GM10847 (cell line): Measurements from ENCODE around the gene SPO11.

Experiments used
- POLR2A ChIP-seq: IDR thresholded peaks from 2 replicates; pipeline ENCODE4 v1.6.1; 2011; ENCODE audit not compliant: insufficient read length; ENCODE audit errors: extremely low read depth

Gene SPO11, protein sequence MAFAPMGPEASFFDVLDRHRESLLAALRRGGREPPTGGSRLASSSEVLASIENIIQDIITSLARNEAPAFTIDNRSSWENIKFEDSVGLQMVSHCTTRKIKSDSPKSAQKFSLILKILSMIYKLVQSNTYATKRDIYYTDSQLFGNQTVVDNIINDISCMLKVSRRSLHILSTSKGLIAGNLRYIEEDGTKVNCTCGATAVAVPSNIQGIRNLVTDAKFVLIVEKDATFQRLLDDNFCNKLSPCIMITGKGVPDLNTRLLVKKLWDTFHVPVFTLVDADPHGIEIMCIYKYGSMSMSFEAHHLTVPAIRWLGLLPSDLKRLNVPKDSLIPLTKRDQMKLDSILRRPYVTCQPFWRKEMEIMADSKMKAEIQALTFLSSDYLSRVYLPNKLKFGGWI

DNA sequence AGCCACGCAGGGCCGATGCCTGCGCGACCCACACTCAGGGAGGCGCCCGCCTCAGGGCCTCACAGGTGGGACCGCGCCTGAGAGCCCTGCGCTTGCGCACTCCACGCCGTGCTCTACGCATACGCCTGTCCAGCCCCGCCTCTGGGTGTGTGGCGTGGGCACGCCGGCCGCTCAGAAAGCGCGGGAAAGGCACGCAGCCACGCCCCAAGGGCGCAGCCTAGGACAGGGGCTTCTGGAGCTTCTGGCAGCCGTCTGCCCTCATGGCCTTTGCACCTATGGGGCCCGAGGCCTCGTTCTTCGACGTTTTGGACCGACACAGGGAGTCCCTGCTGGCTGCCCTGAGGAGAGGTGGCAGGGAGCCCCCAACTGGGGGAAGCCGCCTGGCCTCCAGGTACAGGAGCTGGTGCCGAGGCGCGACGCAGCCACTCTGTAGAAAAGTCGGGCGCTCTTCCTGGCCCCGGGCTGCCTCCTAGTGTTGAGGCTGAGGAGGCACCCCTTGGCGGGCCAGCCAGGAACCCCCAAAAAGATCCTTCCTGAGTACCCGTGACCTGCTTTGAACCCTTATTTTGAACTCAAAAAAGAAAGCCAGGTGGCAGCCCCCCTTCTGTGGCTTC lies at the start of gene SPO11:
Gene SPO11, plus strand, starts transcription at position 196 of the 614 bp plus-strand sequence. Its CDS starts 65 bp downstream, at position 261.
- TF ChIP-seq POLR2A, result no peak

DNA sequence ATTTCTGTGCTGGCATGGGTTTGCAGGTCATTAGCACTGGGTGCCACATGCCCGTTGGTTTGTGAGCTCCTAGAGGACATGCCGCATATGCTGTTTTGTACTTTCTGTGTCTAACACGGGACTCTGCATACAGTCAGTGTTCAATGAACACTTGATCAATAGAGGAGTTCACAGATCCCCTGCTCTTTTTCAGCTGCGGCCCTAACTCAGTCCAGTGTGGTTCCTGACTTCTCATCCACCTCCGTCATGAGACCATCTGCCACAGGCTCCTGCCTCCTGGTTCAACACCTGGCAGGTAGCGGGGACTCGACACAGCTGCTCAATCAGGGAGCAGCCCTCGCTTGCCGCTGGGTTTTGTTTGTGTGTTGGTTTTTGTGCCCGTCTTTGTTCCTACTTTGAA lies 49.4 kb upstream of the SPO11 start:
- TF ChIP-seq POLR2A, result no peak

DNA sequence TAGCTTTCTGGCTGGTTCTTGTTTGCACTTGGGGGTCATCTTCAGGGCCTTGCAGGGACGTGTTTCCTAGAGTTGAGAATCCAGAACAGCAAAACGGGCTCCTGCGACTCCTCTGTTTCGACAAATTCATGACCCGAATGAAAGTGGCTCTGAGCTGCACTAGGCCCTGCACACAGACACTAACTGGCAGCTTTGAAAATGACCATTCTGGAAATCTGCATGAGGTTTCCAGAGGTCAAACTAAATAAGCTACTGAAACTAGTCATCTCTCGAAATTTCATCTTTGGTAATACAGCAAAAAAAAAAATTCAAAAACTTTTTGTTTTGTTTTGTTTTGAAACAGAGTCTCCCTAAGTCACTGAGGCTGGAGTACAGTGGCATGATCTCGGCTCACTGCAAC lies 47.7 kb upstream of the SPO11 start:
- TF ChIP-seq POLR2A, result no peak

DNA sequence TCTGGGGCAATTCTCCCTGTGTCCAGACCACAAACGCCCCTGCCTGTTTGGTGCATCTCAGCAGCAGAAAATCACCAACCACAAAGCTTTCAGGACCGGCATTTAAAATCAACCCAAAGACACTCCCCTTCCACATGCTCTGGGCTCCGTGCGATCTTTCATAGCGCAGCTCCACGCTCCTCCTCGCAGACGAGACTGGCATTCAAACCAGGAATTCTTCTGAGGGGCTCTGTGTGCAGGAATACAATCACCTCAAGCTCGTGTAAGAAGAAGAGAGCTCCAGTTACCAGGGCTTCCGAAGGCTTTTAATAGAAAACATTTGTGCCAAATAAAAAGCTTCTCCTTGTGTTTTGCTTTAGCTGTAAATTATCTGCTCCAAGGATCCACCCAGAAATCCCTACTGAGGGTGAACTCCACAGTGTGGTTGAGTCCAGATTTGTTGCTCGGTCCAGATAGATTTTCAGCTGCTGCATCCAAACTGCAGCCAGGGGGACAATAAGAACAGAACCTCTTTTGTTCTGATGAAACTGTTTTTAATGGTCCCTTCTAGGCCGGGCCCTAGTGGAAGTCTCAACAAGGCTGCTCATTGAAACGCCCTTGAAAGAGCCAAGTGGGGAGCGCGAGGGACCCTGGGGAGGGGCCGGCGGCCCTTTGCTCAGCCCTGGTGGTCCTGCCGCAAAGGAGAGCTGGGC lies 46.8 kb upstream of the SPO11 start:
- no peak for TF ChIP-seq POLR2A

DNA sequence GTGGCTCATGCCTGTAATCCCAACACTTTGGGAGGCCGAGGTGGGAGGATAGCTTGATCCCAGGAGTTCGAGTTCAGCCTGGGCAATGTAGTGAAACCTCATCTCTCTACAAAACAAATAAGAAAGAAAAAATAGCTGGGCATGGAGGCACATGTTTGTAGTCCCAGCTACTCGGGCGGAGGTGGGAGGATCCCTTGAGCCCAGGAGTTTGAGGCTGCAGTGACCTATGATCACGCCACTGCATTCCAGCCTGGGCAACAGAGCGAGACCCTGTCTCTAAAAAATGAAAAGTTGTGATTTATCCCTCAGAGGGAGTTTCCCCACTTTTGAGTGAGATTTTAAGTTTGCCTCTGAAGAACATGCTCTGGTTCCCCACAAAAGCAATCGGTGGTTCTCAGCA lies 45.7 kb upstream of the SPO11 start:
- TF ChIP-seq POLR2A, result no peak

DNA sequence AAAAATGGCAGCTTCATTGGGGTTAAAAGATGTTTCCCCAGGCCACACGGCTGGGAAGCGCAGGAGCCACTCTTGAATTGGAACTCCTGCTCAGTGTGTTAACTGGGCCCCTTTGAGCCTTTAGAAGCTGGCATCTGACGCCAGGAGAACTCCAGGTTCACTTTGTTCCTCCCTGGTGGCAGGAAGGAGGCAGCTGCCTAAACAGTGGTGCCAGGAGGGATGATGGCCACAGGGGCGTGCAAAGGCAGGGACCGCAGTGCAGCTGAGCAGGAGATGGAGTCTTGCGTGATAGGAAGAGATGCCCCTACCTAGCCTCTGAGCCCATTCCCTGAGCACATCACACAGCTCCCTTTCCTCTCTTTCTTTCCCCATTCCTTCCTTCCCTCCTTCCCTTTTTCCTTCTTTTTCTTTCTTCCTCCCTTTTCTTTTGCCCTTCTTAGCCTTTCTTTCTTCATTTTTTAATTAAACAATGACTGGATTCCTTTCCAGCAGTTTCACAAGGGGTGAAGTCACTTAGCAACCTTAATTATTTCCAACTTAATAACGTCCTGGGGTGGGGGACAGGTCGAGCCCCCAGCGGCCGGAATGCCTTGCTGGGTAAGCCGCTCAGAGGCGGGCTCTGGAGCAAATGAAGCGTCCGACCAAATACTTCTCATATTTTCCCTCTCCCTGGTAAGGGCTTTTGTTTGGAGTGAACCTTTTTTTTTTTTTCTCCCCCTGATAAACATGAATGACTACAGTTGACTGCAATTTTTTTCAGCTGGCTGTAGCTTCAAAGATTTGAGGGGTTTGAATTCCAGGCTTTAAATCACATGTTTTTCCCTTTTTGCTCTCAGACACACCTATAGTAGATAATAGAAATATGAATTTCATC lies 42.4 kb upstream of the SPO11 start:
- TF ChIP-seq POLR2A, result no peak

DNA sequence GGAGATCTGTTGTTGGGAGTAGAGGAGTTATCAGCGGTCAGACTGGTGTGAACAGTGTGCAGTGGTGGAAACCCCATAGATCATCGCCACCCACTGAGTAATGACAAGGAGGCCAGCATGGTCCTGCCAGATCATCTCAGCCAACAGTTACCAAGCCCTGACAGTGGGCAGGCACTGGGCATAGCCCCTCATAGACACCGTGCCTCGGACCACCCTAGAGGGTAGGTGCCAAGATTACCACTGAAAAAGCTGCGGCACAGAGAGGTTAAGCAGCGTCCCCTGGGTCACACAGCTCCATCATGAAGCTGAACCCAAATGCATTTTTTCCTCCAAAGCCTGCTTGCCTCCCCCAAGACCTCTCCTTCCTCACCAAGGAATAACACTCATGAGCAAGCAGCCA lies 41.7 kb upstream of the SPO11 start:
- no peak for TF ChIP-seq POLR2A

DNA sequence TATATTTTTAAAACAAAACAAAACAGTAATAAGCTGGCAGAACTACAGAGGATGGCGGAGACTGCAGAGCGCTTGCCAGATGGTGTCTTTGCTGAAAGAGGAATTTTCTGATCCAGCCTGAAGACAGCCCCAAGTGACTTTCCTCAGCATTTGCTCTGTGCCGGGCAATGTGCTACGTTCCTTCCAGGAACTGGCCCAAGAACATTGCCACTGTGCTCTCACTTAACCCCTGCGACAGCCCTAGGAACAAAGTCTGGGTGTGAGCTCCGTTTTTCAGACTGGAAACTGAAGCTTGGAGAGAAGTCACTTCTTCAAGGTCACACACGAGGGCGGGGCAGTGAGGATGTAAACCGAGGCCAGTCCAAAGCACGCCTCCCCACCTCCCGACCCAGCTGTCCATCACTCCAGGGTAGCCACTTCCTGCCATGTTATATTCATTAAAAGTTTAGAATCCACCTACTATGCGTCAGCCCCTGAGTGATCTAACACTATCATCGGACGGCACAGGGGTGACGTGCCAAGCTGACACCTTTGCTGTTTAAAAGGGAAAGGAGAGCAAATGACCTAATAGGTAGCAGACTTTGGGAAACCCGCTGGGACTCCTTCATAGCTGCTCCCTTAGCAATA lies 40.8 kb upstream of the SPO11 start:
- no peak for TF ChIP-seq POLR2A

DNA sequence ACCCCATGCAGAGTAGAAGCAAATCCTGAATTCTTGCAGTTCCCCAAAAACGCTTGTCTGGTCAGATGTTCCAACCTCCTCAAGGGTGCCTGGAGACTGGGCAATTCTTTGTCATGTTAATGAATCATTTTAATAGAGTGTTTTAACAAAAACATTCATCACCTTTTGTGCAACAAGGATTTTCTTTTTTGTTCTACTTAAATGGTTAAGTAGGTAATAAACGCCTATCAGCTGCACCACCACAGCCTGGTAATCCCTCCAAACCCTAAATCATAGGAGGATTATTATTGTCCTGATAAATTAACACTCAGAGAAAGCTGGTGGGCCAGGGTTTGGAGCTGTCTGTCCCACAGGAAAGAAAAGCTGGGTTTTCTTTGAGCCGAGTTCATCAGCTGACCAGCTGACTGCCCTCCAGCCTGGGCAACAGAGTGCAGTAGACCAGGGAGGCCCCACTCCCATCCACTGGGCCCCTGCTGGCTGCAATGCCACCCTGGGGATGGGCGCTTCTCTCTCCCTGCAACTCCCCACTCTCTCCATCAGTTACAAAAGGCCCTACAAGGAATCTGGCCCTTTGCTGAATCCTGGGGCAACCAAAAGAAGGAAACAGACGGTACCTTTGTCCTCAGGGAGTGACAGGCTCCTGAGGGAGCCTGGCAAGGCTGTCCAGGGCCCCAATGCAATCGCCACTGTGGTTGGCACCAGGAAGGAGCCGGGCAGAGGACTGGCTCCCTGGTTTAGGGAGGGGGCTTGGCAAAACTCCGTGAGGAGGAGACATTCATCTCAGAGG lies 40.0 kb upstream of the SPO11 start:
- no peak for TF ChIP-seq POLR2A

DNA sequence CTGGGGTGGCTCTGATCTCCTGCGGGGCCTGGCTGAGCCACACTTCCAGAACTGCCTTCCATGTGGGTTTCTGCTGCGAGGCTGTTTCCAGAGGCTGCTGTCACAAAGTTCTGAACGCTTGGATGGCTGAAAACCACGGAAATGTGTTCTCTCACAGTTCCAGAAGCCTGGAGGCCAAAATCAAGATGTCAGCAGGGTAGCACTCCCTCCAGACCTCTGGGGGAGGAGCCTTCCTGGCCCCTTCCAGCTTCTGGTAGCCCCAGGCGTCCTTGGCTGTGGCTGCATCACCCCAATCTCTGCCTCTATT lies 39.5 kb upstream of the SPO11 start:
- TF ChIP-seq POLR2A, result no peak

DNA sequence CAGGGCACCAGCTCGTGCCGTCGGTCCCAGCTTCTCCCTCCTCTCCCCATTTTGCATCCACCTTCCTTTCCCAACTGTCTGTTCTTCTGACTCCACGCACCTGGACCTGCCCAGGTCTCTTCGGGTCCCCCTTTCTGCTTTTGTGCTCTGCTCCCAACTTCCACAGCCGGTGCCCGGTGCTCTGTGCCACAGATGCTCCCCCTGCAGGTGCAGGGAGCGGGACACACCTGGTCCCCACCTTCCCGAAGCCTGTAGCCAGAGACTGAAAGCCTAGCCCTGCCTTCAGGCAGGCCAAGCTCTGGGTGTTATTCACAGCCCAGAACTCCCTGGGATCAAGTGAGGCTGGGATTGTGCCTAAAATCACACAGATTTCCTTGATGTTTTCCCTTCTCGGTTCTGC lies 38.6 kb upstream of the SPO11 start:
- no peak for TF ChIP-seq POLR2A

DNA sequence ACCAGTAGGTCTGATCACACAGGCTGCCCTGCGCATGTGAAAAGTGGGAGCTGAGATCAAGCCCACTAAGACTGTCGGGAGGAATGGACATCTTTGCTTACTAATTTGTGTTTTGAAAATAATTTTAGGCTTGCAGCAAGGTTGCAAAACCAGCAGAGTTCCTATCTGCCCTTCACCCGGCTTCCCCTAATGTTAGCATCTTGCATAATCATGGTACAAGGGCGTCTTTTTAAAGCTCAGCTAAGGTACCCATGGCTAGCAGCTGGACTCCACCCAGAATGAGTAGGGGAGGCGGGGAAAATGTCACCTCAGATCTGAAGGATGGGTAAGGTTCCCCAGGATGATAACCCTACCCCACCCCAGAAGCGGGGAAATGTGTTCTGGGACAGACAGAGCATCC lies 37.9 kb upstream of the SPO11 start:
- no peak for TF ChIP-seq POLR2A

DNA sequence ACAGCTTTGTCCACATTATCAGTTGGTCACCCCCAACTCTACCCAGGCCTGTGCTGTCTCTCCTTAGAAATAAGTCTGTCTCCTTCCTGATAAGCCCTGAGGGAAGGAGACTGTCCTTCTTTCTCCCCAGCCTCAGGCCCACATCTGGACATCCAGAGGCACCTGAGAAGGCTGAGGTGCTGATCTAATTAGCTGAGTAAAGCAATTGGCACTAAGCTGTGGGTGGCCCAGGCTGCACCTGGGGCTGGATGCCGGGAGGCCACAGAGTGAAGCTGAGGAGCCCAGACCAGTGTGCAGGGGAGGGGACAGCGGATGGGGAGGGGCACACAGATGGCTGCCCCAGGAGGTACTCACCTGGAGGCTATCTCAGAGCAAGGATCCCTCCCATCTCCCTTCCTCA lies 37.0 kb upstream of the SPO11 start:
- TF ChIP-seq POLR2A, result no peak

DNA sequence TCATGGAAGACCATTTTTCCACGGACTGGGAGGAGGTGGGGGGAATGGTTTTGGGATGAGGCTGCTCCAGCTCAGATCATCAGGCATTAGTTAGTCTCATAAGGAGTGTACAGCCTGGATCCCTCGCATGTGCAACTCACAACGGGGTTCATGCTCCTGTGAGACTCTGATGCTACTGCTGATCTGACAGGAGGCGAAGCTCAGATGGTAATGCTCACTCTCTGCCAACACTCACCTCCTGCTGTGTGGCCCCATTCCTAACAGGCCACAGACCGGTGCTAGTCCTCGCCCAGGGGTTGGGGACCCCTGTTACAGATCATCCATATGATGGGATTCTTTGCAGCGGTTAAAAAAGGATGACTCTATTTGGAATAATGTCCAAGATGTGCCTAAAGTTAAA lies 35.6 kb upstream of the SPO11 start:
- TF ChIP-seq POLR2A, result no peak
